GM12875 (cell line): ENCODE results near the gene LAMA2.

Source experiments
- H3K4me3 ChIP-seq: one replicate; pipeline ENCODE4 v1.5.1; 2011; ENCODE audit warnings: low read depth, low read length, control low read depth
- TF ChIP-seq, protein P1 (sequence below): IDR thresholded peaks from 2 replicates; pipeline ENCODE4 v1.5.1; 2011; ENCODE audit warnings: low read depth, mild to moderate bottlenecking, control low read depth, inconsistent platforms, low read length, moderate library complexity, borderline replicate concordance; ENCODE audit not compliant: insufficient read depth

Gene LAMA2

DNA sequence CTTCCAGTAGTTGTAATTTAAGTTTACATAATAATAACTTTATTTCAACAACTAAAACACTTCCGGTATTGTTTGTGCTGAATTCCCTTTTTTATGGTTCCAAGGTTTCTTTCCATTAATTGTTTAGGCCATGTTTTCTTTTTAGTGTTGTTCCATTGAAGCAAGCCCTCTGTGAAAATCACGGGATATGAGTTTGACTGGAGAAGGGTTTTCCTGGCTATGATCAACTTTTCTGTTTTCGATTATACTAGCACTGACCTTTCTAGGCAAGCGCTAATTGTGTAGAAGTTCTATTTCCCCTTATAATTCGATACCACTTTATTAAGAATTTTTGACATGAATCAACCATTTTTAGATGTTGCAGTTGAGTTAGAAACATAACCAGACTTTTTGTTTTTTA, 2.4 kb downstream of the LAMA2 start:
- H3K4me3 ChIP-seq = no peak overlapping the region
- TF ChIP-seq, protein P1, sequence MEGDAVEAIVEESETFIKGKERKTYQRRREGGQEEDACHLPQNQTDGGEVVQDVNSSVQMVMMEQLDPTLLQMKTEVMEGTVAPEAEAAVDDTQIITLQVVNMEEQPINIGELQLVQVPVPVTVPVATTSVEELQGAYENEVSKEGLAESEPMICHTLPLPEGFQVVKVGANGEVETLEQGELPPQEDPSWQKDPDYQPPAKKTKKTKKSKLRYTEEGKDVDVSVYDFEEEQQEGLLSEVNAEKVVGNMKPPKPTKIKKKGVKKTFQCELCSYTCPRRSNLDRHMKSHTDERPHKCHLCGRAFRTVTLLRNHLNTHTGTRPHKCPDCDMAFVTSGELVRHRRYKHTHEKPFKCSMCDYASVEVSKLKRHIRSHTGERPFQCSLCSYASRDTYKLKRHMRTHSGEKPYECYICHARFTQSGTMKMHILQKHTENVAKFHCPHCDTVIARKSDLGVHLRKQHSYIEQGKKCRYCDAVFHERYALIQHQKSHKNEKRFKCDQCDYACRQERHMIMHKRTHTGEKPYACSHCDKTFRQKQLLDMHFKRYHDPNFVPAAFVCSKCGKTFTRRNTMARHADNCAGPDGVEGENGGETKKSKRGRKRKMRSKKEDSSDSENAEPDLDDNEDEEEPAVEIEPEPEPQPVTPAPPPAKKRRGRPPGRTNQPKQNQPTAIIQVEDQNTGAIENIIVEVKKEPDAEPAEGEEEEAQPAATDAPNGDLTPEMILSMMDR = no peak

DNA sequence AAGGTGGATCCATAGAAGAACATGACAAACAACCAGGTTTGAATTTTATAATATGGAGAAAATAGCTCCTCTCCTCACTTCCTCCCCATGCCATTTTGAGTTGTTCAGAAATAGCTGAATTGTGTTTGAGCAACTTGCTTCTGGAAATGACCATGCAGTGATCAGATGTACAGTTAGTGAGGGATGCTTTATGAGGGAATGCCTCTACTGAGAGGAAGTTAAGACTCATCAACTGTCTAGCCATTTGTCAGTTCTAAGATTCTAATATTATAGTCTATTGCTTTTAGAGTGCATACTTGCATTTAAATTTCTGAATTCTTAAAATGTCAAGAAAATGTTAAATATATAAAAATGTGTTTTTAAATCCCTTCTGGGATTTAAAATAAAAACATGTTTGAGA, 3.8 kb downstream of the LAMA2 start:
- TF ChIP-seq, protein P1 = no peak

DNA sequence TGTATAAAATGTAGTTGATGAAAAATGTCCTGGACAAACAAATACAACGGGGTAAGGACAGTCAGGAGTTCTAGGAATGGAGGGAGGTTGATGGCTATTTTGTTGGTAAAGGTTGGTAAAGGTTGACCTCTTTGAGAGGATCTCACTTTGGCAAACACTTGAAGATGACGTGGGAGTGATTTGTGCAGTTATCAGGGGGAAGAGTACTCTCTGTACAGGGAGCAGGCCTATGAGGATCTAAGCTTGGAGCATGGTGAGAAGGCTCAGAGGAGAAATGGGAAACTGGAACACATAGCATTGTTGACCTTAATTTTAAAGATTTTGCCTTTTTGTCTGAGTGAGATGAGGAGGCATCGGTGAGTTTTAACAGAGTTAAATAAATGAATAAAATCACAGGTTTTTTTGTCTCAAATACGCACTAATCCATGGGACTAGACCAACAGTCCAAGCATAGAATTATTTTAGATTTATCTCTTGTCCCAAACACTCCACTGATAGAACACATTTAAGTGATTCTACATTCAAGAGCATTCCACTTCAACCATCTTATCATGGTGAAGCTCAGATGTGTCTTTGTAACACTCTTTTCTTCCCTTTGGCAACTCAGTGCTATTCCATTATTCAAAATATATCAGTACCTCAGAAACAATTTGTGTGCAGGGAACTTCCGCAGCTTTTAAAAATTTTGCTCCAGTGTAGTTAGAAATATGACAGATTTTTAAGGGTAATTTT, 5.7 kb downstream of the LAMA2 start:
- TF ChIP-seq, protein P1 = no peak
- no peak overlapping the region for H3K4me3 ChIP-seq

More for the DNA sequence above, 3.8 kb downstream of the LAMA2 start:
- no peak overlapping the region for H3K4me3 ChIP-seq

DNA sequence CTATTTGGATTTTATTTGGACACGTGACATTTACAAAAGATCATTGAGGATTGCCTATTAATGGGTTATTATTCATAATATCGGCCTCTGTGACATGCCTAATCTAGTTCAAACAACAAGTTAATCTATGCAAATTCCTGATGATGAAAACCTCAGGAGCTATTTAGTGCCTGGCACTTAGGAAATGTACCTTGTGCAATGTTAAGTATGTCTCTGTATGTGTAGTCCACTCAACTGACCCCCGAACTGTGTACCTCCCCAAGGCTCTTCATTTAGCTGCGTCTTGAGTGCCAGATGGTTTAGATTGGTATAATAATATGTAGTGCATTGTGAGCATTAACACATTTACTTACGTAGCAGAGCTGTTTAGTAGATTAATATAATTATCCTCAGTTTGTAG, 6.9 kb downstream of the LAMA2 start:
- no peak overlapping the region for H3K4me3 ChIP-seq
- TF ChIP-seq, protein P1 = no peak

DNA sequence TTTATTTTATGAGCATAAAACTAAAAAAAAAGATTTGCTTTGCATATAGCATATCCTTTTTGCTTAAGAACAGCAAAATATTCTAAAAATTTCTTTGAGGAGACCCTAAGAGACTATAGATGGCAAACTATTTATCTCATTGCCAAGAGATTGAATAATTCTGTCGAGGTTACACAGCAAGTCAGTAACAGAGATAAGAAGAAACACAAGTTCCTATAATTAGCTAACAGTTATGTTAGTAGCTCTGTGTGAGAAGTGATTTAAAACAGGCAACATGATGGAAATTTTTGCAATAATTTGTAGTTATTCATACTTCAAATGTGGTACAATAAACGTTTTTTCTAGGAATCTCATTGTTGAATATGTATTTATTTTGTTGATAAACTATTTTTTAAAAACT, 9.1 kb downstream of the LAMA2 start:
- no peak overlapping the region for H3K4me3 ChIP-seq
- TF ChIP-seq, protein P1 = no peak

DNA sequence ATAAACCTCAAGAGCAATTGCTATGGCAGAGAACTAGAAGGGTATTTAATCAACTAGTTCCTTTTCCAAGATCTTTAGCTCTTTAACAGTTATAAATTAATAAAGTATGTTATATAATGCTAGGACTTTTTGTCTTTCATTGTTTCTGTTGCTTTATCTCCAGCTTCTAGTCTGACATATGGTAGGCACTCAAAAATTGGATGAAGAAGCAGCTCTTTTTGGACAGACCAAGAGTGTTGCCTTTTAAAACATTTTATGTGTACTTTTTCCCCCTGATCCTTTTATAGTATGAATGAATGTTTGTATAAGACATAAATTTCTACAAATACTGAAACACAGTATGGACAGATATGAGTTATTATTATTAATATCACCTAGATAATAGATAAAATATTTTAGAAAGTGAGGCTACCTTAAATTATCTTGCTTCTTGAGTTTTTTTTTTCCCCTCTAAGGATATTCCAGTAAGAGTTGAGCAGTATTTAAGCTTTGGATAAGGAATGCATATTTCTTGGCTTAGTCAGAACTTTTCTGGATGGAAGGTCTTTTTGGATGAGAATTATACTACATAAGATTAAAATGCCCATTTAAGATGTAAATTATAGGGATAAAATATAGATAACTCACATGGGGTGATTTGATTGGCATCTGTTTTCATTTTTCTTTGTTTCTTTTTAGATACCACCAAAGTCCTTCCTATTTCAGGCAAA, 16.6 kb downstream of the LAMA2 start:
- TF ChIP-seq, protein P1 = no peak
- H3K4me3 ChIP-seq = no peak overlapping the region

DNA sequence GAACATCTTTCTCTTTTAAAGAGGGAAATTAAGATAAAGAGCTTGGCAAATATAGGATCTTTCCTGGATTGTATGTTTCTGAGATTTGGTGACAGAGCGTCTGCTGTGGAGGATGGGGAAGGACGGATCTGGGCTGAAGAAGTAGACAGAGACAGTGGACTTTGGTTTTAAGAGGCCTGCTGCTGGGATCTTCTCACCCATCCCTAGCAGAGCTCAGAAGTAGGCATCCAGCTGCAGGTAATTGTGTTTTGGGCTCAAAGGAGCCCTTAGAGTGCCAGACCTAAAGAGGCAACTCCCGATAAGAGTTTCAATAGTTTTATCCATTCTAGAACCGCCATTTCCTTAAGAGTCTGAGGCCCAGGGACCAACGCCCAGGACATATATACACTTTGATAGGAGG, 20.8 kb downstream of the LAMA2 start:
- no peak overlapping the region for H3K4me3 ChIP-seq
- TF ChIP-seq, protein P1 = no peak
